HUES6 (cell line): Measurements from ENCODE around the gene TBX4.

Experiments
- H3K27ac ChIP-seq: 2 replicates; pipeline ENCODE4 v1.7.0; 2013; ENCODE audit warnings: low read depth, mild to moderate bottlenecking, low read length, inconsistent platforms
- H3K27me3 ChIP-seq: 2 replicates; pipeline ENCODE4 v1.6.1; 2013; ENCODE audit warnings: low read length; ENCODE audit not compliant: control insufficient read depth, insufficient read depth
- H3K36me3 ChIP-seq: 2 replicates; pipeline ENCODE4 v1.6.1; 2013; ENCODE audit warnings: low read length; ENCODE audit not compliant: control insufficient read depth, insufficient read depth
- H3K4me1 ChIP-seq: 2 replicates; pipeline ENCODE4 v1.6.1; 2013; ENCODE audit warnings: low read length; ENCODE audit not compliant: control insufficient read depth, insufficient read depth
- H3K4me3 ChIP-seq: 2 replicates; pipeline ENCODE4 v1.5.1; 2013; ENCODE audit warnings: low read depth, low read length
- H3K9ac ChIP-seq: one replicate; pipeline ENCODE4 v1.6.1; 2013; ENCODE audit warnings: mild to moderate bottlenecking, low read length
- H3K9me3 ChIP-seq: 2 replicates; pipeline ENCODE4 v1.6.1; 2013; ENCODE audit warnings: low read depth, low read length; ENCODE audit not compliant: control insufficient read depth, insufficient read depth

The TBX4 gene

GRCh38 chr17:61481421-61481820, 29.2 kb downstream of the TBX4 start:
- Histone ChIP-seq H3K27ac (no peak overlapping the region), H3K9ac (no peak overlapping the region), H3K4me1 (peaks cover 7% of the 10 kb centered on the region), H3K4me3 (no peak overlapping the region), H3K27me3 (no peaks in the 10 kb centered on the region), H3K36me3 (no peaks in the 10 kb centered on the region), H3K9me3 (no peaks in the 10 kb centered on the region)

- no peak overlapping the region for H3K27ac ChIP-seq
- H3K9me3 ChIP-seq, result no peaks in the 10 kb centered on the region
- no peak overlapping the region for H3K4me3 ChIP-seq
- no peak overlapping the region for H3K9ac ChIP-seq
- no peaks in the 10 kb centered on the region for H3K27me3 ChIP-seq
- peaks cover 14% of the 10 kb centered on the region for H3K4me1 ChIP-seq
- H3K36me3 ChIP-seq, result no peaks in the 10 kb centered on the region
Observed at GRCh38 chr17:61482467-61482866, 30.2 kb downstream of the TBX4 start.

- Histone ChIP-seq H3K27me3 (no peaks in the 10 kb centered on the region), H3K36me3 (no peaks in the 10 kb centered on the region), H3K27ac (no peak overlapping the region), H3K9me3 (no peaks in the 10 kb centered on the region), H3K9ac (no peak overlapping the region), H3K4me1 (peaks cover 14% of the 10 kb centered on the region), H3K4me3 (no peak overlapping the region)
Observed at GRCh38 chr17:61483778-61484116, 31.5 kb downstream of the TBX4 start.

- Histone ChIP-seq H3K27me3 (no peaks in the 10 kb centered on the region), H3K27ac (no peak overlapping the region), H3K9ac (no peak overlapping the region), H3K4me3 (no peak overlapping the region), H3K4me1 (peaks cover 14% of the 10 kb centered on the region), H3K9me3 (no peaks in the 10 kb centered on the region), H3K36me3 (no peaks in the 10 kb centered on the region)
Observed at GRCh38 chr17:61484174-61484573, 32.0 kb downstream of the TBX4 start.

- Histone ChIP-seq H3K36me3 (no peaks in the 10 kb centered on the region), H3K27ac (no peak overlapping the region), H3K9ac (no peak overlapping the region), H3K4me1 (peaks cover 14% of the 10 kb centered on the region), H3K27me3 (no peaks in the 10 kb centered on the region), H3K4me3 (no peak overlapping the region), H3K9me3 (no peaks in the 10 kb centered on the region)
Observed at GRCh38 chr17:61485067-61485775, 33.0 kb downstream of the TBX4 start.

GRCh38 chr17:61486135-61487120, 34.2 kb downstream of the TBX4 start:
- Histone ChIP-seq H3K9ac (no peak overlapping the region), H3K27me3 (no peaks in the 10 kb centered on the region), H3K9me3 (no peaks in the 10 kb centered on the region), H3K4me3 (no peak overlapping the region), H3K4me1 (peaks cover 14% of the 10 kb centered on the region), H3K36me3 (no peaks in the 10 kb centered on the region), H3K27ac (no peak overlapping the region; the same call in 1 of the 2 replicates)

GRCh38 chr17:61487161-61487988, 35.2 kb downstream of the TBX4 start:
- Histone ChIP-seq H3K4me3 (no peak overlapping the region), H3K4me1 (peaks cover 14% of the 10 kb centered on the region), H3K27ac (no peak overlapping the region), H3K36me3 (no peaks in the 10 kb centered on the region), H3K9me3 (no peaks in the 10 kb centered on the region), H3K9ac (no peak overlapping the region), H3K27me3 (no peaks in the 10 kb centered on the region)

GRCh38 chr17:61487989-61488595, 35.9 kb downstream of the TBX4 start:
- Histone ChIP-seq H3K36me3 (no peaks in the 10 kb centered on the region), H3K9ac (no peak overlapping the region), H3K27ac (no peak overlapping the region), H3K4me1 (peaks cover 19% of the 10 kb centered on the region), H3K4me3 (no peak overlapping the region), H3K9me3 (no peaks in the 10 kb centered on the region), H3K27me3 (no peaks in the 10 kb centered on the region)

- H3K4me3 ChIP-seq, result no peak overlapping the region
- H3K4me1 ChIP-seq, result peaks cover 20% of the 10 kb centered on the region
- H3K9ac ChIP-seq, result no peak overlapping the region
- no peak overlapping the region for H3K27ac ChIP-seq
- no peaks in the 10 kb centered on the region for H3K27me3 ChIP-seq
- H3K9me3 ChIP-seq, result no peaks in the 10 kb centered on the region
- H3K36me3 ChIP-seq, result no peaks in the 10 kb centered on the region
Observed at GRCh38 chr17:61488878-61489718, 36.9 kb downstream of the TBX4 start.
